HG03469 (cell line): Measurements from ENCODE around the gene CDR2.
"Not testable (repeated sequence)": the region's sequence is repeated elsewhere in the genome, so short reads cannot be mapped to it uniquely, and the experiment has no call there.

Source experiments
- ATAC-seq: cut with Tn5 transposase; IDR thresholded peaks from one replicate; pipeline ENCODE4 v1.9.1; 2021; ENCODE audit warnings: mild to moderate bottlenecking, moderate library complexity, moderate number of reproducible peaks; ENCODE audit not compliant: unreplicated experiment

Gene CDR2

GRCh38 chr16:22353191-22353919, 21.1 kb downstream of the CDR2 start:
- no peak for ATAC-seq

- no peak for ATAC-seq
Observed at GRCh38 chr16:22352723-22353122, 21.7 kb downstream of the CDR2 start.

- no peak for ATAC-seq
Observed at GRCh38 chr16:22352140-22352539, 22.3 kb downstream of the CDR2 start.

GRCh38 chr16:22351017-22351416, 23.4 kb downstream of the CDR2 start:
- not testable (repeated sequence) for ATAC-seq

GRCh38 chr16:22348291-22348690, 26.1 kb downstream of the CDR2 start:
- no peak for ATAC-seq

GRCh38 chr16:22347100-22347820, 27.2 kb downstream of the CDR2 start:
- no peak for ATAC-seq

GRCh38 chr16:22346483-22346882, 27.9 kb downstream of the CDR2 start:
- ATAC-seq: no peak

- no peak for ATAC-seq
Observed at GRCh38 chr16:22342082-22342481, 32.3 kb downstream of the CDR2 start.

GRCh38 chr16:22340945-22341344, 33.5 kb downstream of the CDR2 start:
- no peak for ATAC-seq

GRCh38 chr16:22337849-22338635, 36.4 kb downstream of the CDR2 start:
- ATAC-seq: no peak

- ATAC-seq: no peak
Observed at GRCh38 chr16:22337045-22337444, 37.4 kb downstream of the CDR2 start.

- no peak for ATAC-seq
Observed at GRCh38 chr16:22336581-22336980, 37.8 kb downstream of the CDR2 start.

- no peak for ATAC-seq
Observed at GRCh38 chr16:22335668-22336246, 38.7 kb downstream of the CDR2 start.

- no peak for ATAC-seq
Observed at GRCh38 chr16:22333457-22333994, 40.9 kb downstream of the CDR2 start.

GRCh38 chr16:22330326-22330725, 44.1 kb downstream of the CDR2 start:
- ATAC-seq: no peak

- ATAC-seq: no peak
Observed at GRCh38 chr16:22329199-22329695, 45.2 kb downstream of the CDR2 start.

- ATAC-seq: no peak
Observed at GRCh38 chr16:22328081-22328725, 46.2 kb downstream of the CDR2 start.

GRCh38 chr16:22327446-22327775, 47.0 kb downstream of the CDR2 start:
- ATAC-seq: no peak

- no peak for ATAC-seq
Observed at GRCh38 chr16:22326771-22327445, 47.5 kb downstream of the CDR2 start.

GRCh38 chr16:22326369-22326652, 48.1 kb downstream of the CDR2 start:
- no peak for ATAC-seq
